HCT116 (cell line): ENCODE measurements around the gene GCN1. TPM values are rescaled to one million over a fixed set of nuclear protein-coding genes. Genes with fewer than 3 reads are reported as not detected.

Experiments
- ATAC-seq: fragments of 200-7000 bp; cut with Tn5 transposase; 2 replicates; pipeline ENCODE4 v1.9.1; 2020; ENCODE audit warnings: mild to moderate bottlenecking, moderate library complexity
- BruUV-seq: library from RNA; stranded (reverse); fragments of 400-500 nt; replicated peaks from 2 replicates; lab custom pipeline; 2021; lab: Mats Ljungman, UMichigan
- CTCF ChIA-PET: fragments of 300-600 bp; sonication (Branson Sonifier 250); formaldehyde crosslinking; loops from one replicate; lab custom pipeline; 2021; ENCODE audit warnings: antibody characterized with exemption; lab: Charles Lee
- POLR2A ChIA-PET: fragments of 300-600, 350-600 bp; sonication (Branson Sonifier 250); formaldehyde crosslinking; loops from one replicate; lab custom pipeline; 2021; ENCODE audit warnings: antibody characterized with exemption; lab: Charles Lee
- RAD21 ChIA-PET, 2 experiments: fragments of 300-600 bp; sonication (Branson Sonifier 250); formaldehyde crosslinking; loops; one replicate each; lab custom pipeline; 2023; ENCODE audit warnings: low total read pairs in 2 of 2; ENCODE audit not compliant: uncharacterized antibody in 2 of 2, unreplicated experiment in 2 of 2, low non-redundant PET in 1 of 2; lab: Charles Lee
- DNase-seq: peaks from one replicate; pipeline ENCODE4 v3.0.0-alpha.2; 2010; ENCODE audit warnings: low read depth, low spot score
- H2AFZ ChIP-seq: fragments of 200-600 bp; shearing (Covaris generic), sonication (generic); 2 replicates; pipeline ENCODE4 v1.6.1; 2017; ENCODE audit warnings: low read depth, mixed run types, mixed read lengths, antibody characterized with exemption, low read length; ENCODE audit not compliant: poor library complexity, severe bottlenecking
- H3K27ac ChIP-seq: 2 replicates; pipeline ENCODE4 v1.5.1; 2012; ENCODE audit warnings: low read depth, low read length
- H3K27me3 ChIP-seq: fragments of 200-600 bp; sonication (generic); 2 replicates; pipeline ENCODE4 v1.6.1; 2016; ENCODE audit warnings: mixed run types, low read length, mixed read lengths; ENCODE audit not compliant: insufficient read depth
- H3K36me3 ChIP-seq, 2 experiments: fragments of 200-500 bp in 1 of 2; fragments of 200-600 bp in 1 of 2; sonication (Bioruptor generic) in 1 of 2; sonication (generic) in 1 of 2; 2 replicates each; pipeline versions ENCODE4 v1.5.1 to v1.6.1; 2014 to 2016; ENCODE audit warnings: low read length in 2 of 2, inconsistent platforms in 1 of 2, mixed read lengths in 1 of 2, mixed run types in 1 of 2; ENCODE audit not compliant: insufficient read depth in 2 of 2, control insufficient read depth in 1 of 2
- H3K4me1 ChIP-seq, 2 experiments: fragments of 200-600 bp in 1 of 2; sonication (generic) in 1 of 2; 2 replicates each; pipeline versions ENCODE4 v1.5.1 to v1.6.1; 2012 to 2017; ENCODE audit warnings: low read length in 2 of 2, inconsistent platforms in 1 of 2, mild to moderate bottlenecking in 1 of 2, mixed read lengths in 1 of 2, mixed run types in 1 of 2, moderate library complexity in 1 of 2; ENCODE audit not compliant: insufficient read depth in 2 of 2, control insufficient read depth in 1 of 2
- H3K4me2 ChIP-seq: fragments of 200-600 bp; sonication (generic); 2 replicates; pipeline ENCODE4 v1.6.1; 2017; ENCODE audit warnings: mixed run types, low read length, mixed read lengths
- H3K4me3 ChIP-seq, 2 experiments: fragments of 200-600 bp in 1 of 2; sonication (generic) in 1 of 2; replicated peaks in 1 of 2; 2 replicates each; pipeline ENCODE4 v1.5.1; 2011 to 2016; ENCODE audit warnings: low read length in 2 of 2, control low read depth in 1 of 2, low read depth in 1 of 2, mild to moderate bottlenecking in 1 of 2, mixed read lengths in 1 of 2, mixed run types in 1 of 2
- H3K79me2 ChIP-seq: fragments of 200-600 bp; sonication (generic); 2 replicates; pipeline ENCODE4 v1.6.1; 2017; ENCODE audit warnings: mild to moderate bottlenecking, mixed run types, low read length, moderate library complexity, mixed read lengths; ENCODE audit not compliant: insufficient read depth
- H3K9ac ChIP-seq: fragments of 200-600 bp; sonication (generic); 2 replicates; pipeline ENCODE4 v1.6.1; 2016; ENCODE audit warnings: low read length, mixed read lengths
- H3K9me2 ChIP-seq: fragments of 200-600 bp; sonication (generic), shearing (Covaris generic); 2 replicates; pipeline ENCODE4 v1.6.1; 2017; ENCODE audit warnings: mixed run types, mild to moderate bottlenecking, moderate library complexity; ENCODE audit not compliant: insufficient read depth
- H3K9me3 ChIP-seq, 2 experiments: fragments of 200-500 bp in 1 of 2; fragments of 200-600 bp in 1 of 2; sonication (Bioruptor generic) in 1 of 2; sonication (generic) in 1 of 2; 2 replicates each; pipeline ENCODE4 v1.6.1; 2014 to 2017; ENCODE audit warnings: low read length in 2 of 2, mixed read lengths in 2 of 2, inconsistent platforms in 1 of 2, low read depth in 1 of 2, mild to moderate bottlenecking in 1 of 2, mixed run types in 1 of 2, moderate library complexity in 1 of 2; ENCODE audit not compliant: control insufficient read depth in 1 of 2, insufficient read depth in 1 of 2
- H4K20me1 ChIP-seq: fragments of 200-600 bp; sonication (generic), shearing (Covaris generic); 2 replicates; pipeline ENCODE4 v1.6.1; 2017; ENCODE audit warnings: mixed run types, mild to moderate bottlenecking, moderate library complexity; ENCODE audit not compliant: insufficient read depth
- CBX3 ChIP-seq: IDR thresholded peaks from 2 replicates; pipeline ENCODE4 v1.6.1; 2012; ENCODE audit warnings: low read depth
- CEBPB ChIP-seq: IDR thresholded peaks from 2 replicates; pipeline ENCODE4 v1.6.1; 2012; ENCODE audit warnings: low read depth
- EGR1 ChIP-seq: IDR thresholded peaks from 2 replicates; pipeline ENCODE4 v1.6.1; 2012; ENCODE audit warnings: low read depth
- EZH2phosphoT487 ChIP-seq: fragments of 200-600 bp; IDR thresholded peaks from 2 replicates; pipeline ENCODE4 v1.6.1; 2018; ENCODE audit warnings: antibody characterized with exemption, borderline replicate concordance
- FOSL1 ChIP-seq: IDR thresholded peaks from 2 replicates; pipeline ENCODE4 v1.6.1; 2012; ENCODE audit warnings: low read depth
- JUND ChIP-seq: IDR thresholded peaks from 2 replicates; pipeline ENCODE4 v1.6.1; 2012
- POLR2AphosphoS5 ChIP-seq: IDR thresholded peaks from 2 replicates; pipeline ENCODE4 v1.6.1; 2011; ENCODE audit warnings: mild to moderate bottlenecking, low read depth, low read length, moderate library complexity
- RAD21 ChIP-seq: IDR thresholded peaks from 2 replicates; pipeline ENCODE4 v1.6.1; 2012; ENCODE audit warnings: low read depth, mild to moderate bottlenecking
- SIN3A ChIP-seq: IDR thresholded peaks from 2 replicates; pipeline ENCODE4 v1.6.1; 2012; ENCODE audit warnings: low read depth
- SP1 ChIP-seq: IDR thresholded peaks from 2 replicates; pipeline ENCODE4 v1.6.1; 2012; ENCODE audit warnings: low read depth
- TCF7L2 ChIP-seq: IDR thresholded peaks from 2 replicates; pipeline ENCODE4 v1.7.0; 2011; ENCODE audit warnings: borderline replicate concordance, inconsistent platforms; ENCODE audit not compliant: insufficient read depth, insufficient read length; ENCODE audit errors: extremely low read depth
- YY1 ChIP-seq: IDR thresholded peaks from 2 replicates; pipeline ENCODE4 v1.6.1; 2011; ENCODE audit warnings: low read length, low read depth, moderate library complexity, mild to moderate bottlenecking; ENCODE audit not compliant: insufficient replicate concordance; ENCODE audit errors: extremely low read depth
- ZFX ChIP-seq: fragments of 450-650 bp; IDR thresholded peaks from 2 replicates; pipeline ENCODE4 v1.6.1; 2017
- intact Hi-C: fragments of 100-400 bp; cut with micrococcal nuclease; formaldehyde crosslinking; loops from 2 replicates; pipeline ENCODE4 v1.10.0; 2022
- total RNA-seq: library from RNA; stranded (reverse); gene quantifications from one replicate; pipeline ENCODE4 v1.2.1, GENCODE V29; 2021; ENCODE audit not compliant: unreplicated experiment
- TF ChIP-seq, protein P1 (sequence below): IDR thresholded peaks from 2 replicates; pipeline ENCODE4 v1.6.1; 2011; ENCODE audit warnings: mild to moderate bottlenecking, low read length, moderate library complexity; ENCODE audit not compliant: insufficient replicate concordance; ENCODE audit errors: extremely low read depth
- TF ChIP-seq, protein P2 (sequence below): IDR thresholded peaks from 2 replicates; pipeline ENCODE4 v1.6.1; 2012; ENCODE audit warnings: low read depth
- TF ChIP-seq, protein P3 (sequence below): IDR thresholded peaks from 2 replicates; pipeline ENCODE4 v1.6.1; 2012
- TF ChIP-seq, protein P4 (sequence below): IDR thresholded peaks from 2 replicates; pipeline ENCODE4 v1.6.1; 2012

Gene GCN1
- total RNA-seq, 1 experiment from 2014 or later: 184 TPM

DNA sequence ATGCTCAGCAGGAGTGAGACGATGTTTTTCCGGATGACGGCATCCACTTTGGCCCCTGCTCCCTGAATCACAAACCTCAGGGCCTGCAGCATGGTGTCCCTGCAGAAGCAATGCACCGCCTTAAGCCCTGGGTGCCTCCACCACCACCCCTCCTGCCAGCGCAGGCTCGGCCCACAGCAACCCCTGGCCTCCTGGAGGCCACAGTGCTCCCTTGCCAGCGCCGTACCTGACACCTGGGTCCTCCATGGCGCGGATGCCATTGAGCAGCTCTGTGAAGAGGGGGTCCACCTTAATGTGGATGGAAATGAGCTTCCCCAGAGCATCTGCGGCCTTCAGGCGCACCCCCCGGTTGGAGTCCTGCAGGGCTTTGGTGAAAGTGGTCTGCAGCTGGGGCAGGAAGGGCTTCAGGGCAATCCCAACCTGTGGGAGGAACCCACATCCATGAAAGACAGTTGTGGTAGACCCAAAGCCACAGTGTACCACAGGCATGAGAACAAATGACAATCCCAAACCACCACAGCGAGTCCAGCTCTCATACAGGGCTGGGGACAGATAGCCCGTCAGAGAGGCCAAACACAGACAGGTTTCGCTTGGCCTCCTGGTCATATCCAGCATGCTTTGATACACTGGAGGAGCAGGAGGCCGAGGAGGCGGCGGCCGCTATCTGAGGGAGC is 60.1 kb downstream of the GCN1 start:
- Histone ChIP-seq H3K4me2 (no peak overlapping the region), H3K27ac (no peak overlapping the region), H3K9ac (no peak overlapping the region), H3K79me2 (0 out of 2 replicates have a peak, but pooled peaks cover 4% of the 10 kb centered on the region), H3K9me3 (no peaks in the 10 kb centered on the region), H3K36me3 (peaks cover 77 to 88% of the 10 kb centered on the region in 2 experiments), H3K27me3 (no peaks in the 10 kb centered on the region), H3K4me1 (no peaks in the 10 kb centered on the region), H4K20me1 (no peaks in the 10 kb centered on the region), H2AFZ (no peak overlapping the region), H3K9me2 (no peaks in the 10 kb centered on the region), H3K4me3 (no peak overlapping the region)
- DNase-seq (no peak), ATAC-seq (no peak)
- ChIA-PET CTCF (no interaction called here), POLR2A (no interaction called here), RAD21 (no interaction called here)
- TF ChIP-seq, protein P1, sequence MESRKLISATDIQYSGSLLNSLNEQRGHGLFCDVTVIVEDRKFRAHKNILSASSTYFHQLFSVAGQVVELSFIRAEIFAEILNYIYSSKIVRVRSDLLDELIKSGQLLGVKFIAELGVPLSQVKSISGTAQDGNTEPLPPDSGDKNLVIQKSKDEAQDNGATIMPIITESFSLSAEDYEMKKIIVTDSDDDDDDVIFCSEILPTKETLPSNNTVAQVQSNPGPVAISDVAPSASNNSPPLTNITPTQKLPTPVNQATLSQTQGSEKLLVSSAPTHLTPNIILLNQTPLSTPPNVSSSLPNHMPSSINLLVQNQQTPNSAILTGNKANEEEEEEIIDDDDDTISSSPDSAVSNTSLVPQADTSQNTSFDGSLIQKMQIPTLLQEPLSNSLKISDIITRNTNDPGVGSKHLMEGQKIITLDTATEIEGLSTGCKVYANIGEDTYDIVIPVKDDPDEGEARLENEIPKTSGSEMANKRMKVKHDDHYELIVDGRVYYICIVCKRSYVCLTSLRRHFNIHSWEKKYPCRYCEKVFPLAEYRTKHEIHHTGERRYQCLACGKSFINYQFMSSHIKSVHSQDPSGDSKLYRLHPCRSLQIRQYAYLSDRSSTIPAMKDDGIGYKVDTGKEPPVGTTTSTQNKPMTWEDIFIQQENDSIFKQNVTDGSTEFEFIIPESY: no peak
- TF ChIP-seq, protein P2, sequence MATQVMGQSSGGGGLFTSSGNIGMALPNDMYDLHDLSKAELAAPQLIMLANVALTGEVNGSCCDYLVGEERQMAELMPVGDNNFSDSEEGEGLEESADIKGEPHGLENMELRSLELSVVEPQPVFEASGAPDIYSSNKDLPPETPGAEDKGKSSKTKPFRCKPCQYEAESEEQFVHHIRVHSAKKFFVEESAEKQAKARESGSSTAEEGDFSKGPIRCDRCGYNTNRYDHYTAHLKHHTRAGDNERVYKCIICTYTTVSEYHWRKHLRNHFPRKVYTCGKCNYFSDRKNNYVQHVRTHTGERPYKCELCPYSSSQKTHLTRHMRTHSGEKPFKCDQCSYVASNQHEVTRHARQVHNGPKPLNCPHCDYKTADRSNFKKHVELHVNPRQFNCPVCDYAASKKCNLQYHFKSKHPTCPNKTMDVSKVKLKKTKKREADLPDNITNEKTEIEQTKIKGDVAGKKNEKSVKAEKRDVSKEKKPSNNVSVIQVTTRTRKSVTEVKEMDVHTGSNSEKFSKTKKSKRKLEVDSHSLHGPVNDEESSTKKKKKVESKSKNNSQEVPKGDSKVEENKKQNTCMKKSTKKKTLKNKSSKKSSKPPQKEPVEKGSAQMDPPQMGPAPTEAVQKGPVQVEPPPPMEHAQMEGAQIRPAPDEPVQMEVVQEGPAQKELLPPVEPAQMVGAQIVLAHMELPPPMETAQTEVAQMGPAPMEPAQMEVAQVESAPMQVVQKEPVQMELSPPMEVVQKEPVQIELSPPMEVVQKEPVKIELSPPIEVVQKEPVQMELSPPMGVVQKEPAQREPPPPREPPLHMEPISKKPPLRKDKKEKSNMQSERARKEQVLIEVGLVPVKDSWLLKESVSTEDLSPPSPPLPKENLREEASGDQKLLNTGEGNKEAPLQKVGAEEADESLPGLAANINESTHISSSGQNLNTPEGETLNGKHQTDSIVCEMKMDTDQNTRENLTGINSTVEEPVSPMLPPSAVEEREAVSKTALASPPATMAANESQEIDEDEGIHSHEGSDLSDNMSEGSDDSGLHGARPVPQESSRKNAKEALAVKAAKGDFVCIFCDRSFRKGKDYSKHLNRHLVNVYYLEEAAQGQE: no peak
- TF ChIP-seq POLR2AphosphoS5 (no peak), CBX3 (no peak), EZH2phosphoT487 (no peak), EGR1 (no peak), YY1 (no peak), SP1 (no peak), JUND (no peak), TCF7L2 (no peak), CEBPB (no peak), ZFX (no peak), FOSL1 (no peak), SIN3A (no peak), RAD21 (no peak)
- TF ChIP-seq, protein P3, sequence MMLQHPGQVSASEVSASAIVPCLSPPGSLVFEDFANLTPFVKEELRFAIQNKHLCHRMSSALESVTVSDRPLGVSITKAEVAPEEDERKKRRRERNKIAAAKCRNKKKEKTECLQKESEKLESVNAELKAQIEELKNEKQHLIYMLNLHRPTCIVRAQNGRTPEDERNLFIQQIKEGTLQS: no peak
- TF ChIP-seq, protein P4, sequence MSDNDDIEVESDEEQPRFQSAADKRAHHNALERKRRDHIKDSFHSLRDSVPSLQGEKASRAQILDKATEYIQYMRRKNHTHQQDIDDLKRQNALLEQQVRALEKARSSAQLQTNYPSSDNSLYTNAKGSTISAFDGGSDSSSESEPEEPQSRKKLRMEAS: no peak
- intact Hi-C loops: no loop called here
- no TSS peak for BruUV-seq
